HG02588 (cell line): ENCODE results near the gene RITA1.
"Not testable (repeated sequence)": the region's sequence is repeated elsewhere in the genome, so short reads cannot be mapped to it uniquely, and the experiment has no call there.

Experiments
- ATAC-seq: cut with Tn5 transposase; IDR thresholded peaks from one replicate; pipeline ENCODE4 v1.9.1; 2021; ENCODE audit warnings: mild to moderate bottlenecking, moderate library complexity; ENCODE audit not compliant: unreplicated experiment

RITA1 gene

DNA sequence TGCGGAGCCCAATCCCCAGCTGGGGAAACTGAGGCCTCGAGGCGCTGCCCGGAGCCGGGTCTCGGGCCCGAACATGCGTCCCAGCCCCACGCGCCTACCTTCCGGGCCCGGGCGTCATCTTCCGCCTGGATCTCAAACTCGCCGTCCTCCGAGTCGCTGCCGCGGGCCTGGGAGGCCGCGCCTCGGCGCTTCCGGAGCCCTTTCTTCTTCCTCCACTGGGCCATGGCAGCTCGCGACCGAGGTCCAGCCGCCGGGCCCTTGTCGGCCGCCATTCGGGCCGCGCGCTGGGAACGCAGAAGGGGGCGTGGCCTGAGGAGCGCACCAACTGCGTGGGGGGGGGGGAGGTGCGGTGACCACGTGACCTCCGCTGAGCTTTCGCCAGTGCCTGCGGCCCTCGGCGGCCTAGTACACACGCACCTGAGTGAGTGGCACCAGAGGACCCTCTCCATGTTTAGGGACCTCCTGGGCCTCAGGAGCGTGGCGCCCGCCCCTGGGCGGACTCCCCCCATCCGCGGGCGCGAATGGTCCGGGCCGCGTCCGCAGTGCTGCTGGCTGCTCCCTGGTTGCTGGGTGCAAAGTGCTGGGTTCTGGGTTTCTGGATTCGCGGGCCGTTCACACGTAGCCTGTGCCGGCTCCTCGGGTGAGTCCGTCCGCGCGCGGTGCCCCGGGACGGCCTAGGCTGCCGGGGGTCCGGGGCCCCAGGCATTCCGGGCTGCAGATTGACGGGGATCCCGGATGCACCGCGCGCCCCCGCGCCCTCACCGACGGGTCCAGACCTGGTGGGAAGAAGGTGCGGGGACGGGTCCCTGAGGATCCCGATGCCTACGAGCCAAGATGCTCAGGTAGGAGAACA lies at the start of gene RITA1, which contains the start of gene DDX54:
Gene RITA1, plus strand, starts transcription at position 542 of the 853 bp plus-strand sequence. CDS start 1,026 bp downstream, outside the sequence.
Gene DDX54, minus strand, starts transcription at position 299 of the 853 bp plus-strand sequence. Its CDS starts 27 bp downstream, at position 272.
- peak; percentile 46 for ATAC-seq

- no peak for ATAC-seq
Observed at GRCh38 chr12:113136128-113136989, 49.2 kb upstream of the RITA1 start.

- no peak for ATAC-seq
Observed at GRCh38 chr12:113136990-113137511, 48.5 kb upstream of the RITA1 start.

DNA sequence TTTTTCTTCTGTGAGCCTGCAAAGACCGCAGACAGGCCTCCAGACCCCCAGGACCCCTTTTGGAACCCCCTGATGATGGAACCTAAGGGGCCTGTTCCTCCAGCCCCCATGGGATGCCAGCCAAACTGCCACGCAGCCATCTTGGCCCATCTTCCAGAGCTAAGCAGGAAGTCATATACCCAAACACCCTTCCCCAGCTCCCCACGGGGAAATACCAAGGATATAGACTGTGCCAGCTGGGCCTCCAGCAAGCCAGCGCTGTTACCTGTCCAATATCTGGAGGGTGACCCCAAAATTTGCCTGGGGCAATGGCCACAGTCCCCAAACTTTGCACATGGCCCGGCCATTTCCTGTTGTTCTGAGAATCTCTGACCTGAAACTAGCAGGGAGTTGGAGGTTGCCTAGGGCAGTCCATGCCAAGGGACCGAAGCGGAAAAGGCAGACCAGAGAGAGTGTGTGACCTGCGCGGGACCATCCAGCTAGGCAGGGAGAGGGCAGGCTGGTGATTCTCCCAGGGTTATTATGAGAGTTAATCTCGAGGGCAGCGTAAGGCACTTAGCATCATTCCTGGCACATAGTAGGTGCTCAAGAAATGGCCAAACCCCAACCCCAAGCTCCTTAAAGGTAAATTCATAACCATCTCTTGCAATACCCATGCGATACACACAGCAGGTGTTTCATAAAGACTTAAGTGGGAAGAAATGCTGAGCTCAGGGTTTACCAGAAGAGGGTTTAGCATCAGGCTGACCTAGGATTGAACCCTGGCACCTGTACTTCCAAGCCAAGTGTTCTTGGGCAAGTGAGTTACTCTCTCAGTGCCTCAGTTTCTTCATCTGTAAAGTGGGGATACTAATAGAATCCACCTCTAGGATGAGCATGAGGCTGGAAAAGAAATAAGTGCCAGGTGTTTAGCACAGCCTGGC lies 47.4 kb upstream of the RITA1 start:
- no peak for ATAC-seq

DNA sequence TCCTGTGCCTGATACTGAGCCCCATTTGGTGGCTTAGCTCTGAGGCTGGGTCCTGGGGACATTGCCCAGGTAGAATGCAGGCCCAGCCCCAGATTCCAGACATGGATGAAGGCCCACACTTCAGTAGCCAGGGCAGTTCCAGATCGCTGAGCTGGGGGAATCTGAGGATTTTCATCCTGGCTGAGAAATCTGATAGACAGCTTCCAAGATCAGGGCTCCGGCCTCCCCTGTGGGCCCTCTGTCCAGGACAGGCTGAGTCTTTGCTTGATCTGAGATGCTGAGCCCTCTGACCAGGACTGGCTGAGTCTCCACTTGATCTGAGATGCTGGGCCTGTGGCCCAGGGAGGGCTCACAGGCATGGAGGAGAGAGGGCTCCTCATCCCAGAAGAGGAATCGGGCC lies 46.7 kb upstream of the RITA1 start:
- ATAC-seq: no peak

- no peak for ATAC-seq
Observed at GRCh38 chr12:113140706-113141105, 44.8 kb upstream of the RITA1 start.

DNA sequence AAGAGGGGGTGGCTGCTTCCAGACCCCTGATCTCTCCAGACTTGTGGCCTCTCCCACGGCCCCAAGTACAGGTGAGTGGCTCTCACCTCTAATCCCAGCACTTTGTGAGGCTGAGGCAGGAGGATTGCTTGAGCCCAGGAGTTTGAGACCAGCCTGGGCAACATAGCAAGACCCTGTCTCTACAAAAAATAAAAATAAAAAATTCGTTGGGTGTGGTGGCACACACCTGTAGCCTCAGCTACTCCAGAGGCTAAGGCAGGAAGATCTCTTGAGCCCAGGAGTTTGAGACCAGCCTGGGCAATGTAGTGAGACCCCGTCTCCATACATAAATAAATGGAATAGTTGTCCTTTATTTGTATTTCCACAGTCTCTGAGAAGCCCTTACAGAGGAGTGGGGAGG lies 43.8 kb upstream of the RITA1 start:
- not testable (repeated sequence) for ATAC-seq

- ATAC-seq: no peak
Observed at GRCh38 chr12:113142173-113142885, 43.2 kb upstream of the RITA1 start.

DNA sequence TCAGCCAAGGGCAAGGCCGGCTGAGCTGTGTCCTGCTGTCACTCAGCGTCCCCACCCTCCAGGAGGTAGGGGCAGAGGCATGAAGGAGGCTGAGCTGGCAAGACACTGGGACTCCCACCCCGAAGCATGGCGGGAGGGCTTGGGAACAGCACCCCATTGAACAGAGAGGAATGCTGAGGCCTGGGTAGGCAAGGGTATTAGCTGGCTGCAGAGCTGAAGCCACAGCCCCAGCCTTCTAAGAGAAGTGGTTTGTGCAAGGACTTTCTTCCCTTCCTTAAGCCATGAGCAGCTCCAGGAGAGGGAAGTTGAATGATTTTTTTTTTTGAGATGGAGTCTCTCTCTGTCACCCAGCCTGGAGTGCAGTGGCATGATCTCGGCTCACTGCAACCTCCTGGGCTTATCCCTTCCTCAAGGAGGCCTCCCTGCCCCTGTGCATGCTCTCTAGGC lies 42.6 kb upstream of the RITA1 start:
- ATAC-seq: no peak

GRCh38 chr12:113143959-113144358 lies 41.6 kb upstream of the RITA1 start:
- ATAC-seq: no peak

- ATAC-seq: no peak
Observed at GRCh38 chr12:113144806-113145205, 40.7 kb upstream of the RITA1 start.

- ATAC-seq: no peak
Observed at GRCh38 chr12:113145720-113146551, 39.6 kb upstream of the RITA1 start.

- no peak for ATAC-seq
Observed at GRCh38 chr12:113146999-113147398, 38.5 kb upstream of the RITA1 start.

DNA sequence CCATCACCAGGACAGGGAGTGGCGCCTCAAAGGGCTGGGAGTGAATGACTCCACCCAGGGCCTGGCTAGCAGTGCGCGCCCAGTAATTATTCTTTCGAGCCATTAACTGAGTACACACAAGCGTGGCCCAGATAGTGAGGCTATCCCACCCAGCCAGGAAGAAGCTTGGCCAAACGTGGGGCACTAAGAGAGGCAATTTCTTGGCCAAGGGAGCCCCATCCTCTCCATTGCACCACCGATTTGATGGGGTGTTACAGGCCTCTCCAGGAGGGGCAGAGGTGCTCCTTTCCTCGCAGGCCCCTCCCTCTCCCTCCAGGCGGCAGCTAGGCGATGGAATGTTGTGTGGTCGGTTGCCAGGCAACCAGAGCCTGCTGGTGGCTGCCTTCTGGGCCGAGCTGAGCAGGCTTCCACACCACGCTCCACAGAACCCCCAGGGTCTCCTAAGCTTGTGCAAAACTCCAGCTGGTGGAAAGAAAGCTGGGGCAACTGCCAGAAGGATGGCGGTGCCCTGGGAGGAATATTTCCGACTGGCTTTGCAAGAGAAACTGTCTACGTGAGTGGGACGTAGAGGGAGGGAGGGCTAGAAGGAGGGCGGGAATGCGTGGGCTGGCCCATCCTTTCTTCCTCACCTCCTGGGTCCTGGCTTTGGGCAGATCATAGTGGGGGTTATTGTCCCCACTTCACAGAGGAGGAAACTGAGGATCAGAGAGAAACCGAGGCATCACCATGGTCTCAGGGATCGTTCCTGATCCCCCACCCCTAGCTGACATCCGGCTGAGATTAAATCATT lies 36.0 kb upstream of the RITA1 start, which contains the start of gene CFAP73:
Gene CFAP73, plus strand, starts transcription at position 364 of the 790 bp plus-strand sequence. Its CDS starts 134 bp downstream, at position 498.
- no peak for ATAC-seq

DNA sequence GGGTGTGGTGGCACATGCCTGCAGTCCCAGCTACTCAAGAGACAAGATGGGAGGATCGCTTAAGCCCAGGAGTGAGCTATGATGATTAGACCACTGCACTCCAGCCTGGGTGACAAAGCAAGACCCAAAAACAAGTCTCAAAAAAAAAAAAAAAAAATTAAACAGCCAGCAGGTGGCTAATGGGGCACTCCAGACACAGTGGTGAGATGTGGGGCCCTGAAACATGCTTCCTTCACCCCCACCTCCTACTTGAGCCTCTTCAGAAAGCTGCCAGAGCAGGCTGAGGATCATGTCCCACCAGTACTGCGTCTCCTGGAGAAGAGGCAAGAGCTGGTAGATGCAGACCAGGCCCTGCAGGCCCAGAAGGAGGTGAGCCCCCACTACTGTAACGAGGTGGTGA lies 33.9 kb upstream of the RITA1 start:
- ATAC-seq: no peak

DNA sequence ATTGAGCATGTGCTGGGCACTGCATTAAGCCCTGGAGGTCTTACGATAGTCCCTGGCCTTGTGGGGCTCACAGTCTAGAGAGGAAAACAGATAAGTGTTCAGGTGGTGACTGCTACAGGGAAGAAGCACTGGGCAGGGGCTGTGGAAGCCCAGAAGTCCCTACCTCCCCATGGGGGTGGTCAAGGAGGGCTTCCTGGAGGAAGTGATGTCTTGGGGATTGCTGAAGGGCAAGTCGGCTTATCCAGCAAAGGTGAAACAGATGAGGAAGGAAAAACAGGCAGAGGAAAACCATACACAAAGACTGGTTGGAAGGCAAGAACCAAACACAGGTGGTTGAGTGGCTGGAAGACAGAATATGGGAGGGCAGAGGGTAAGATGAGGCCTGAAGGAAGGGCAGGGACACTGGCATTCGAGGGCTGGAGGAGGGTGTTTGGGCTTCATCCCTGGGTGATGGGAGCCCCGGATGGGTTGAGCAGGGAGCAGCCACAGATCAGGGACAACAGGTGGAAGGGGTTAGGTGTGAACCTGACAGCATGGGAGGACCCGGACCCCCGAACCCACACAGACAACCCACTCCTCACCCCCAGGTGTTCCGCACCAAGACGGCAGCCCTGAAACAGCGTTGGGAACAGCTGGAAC lies 33.2 kb upstream of the RITA1 start:
- no peak for ATAC-seq
